Fibroblast of mammary gland (primary cell): ENCODE results near the gene DPP4.
"Not testable (repeated sequence)": the region's sequence is repeated elsewhere in the genome, so short reads cannot be mapped to it uniquely, and the experiment has no call there.

Source experiments
- DNase-seq: peaks from one replicate; pipeline ENCODE4 v3.0.0-alpha.2; 2010; ENCODE audit warnings: low read depth
- H3K4me3 ChIP-seq: 2 replicates; pipeline ENCODE4 v1.5.1; 2011; ENCODE audit warnings: low read depth, mild to moderate bottlenecking, low read length, moderate library complexity; ENCODE audit not compliant: control insufficient read depth
- CTCF ChIP-seq: conservative IDR thresholded peaks from 2 replicates; pipeline ENCODE4 v1.5.1; 2011; ENCODE audit warnings: low read depth, low read length, inconsistent platforms; ENCODE audit not compliant: control insufficient read depth, insufficient read depth

Gene DPP4

GRCh38 chr2:161980976-161981375 is 93.0 kb downstream of the DPP4 start:
- no peak for TF ChIP-seq CTCF
- no peak overlapping the region for H3K4me3 ChIP-seq
- DNase-seq, result peak; percentile 37

GRCh38 chr2:161979490-161979889 is 94.5 kb downstream of the DPP4 start:
- no peak for TF ChIP-seq CTCF
- DNase-seq, result no peak
- H3K4me3 ChIP-seq, result no peak overlapping the region

- peak; percentile 47 for DNase-seq
- not testable (repeated sequence) for H3K4me3 ChIP-seq
Observed at GRCh38 chr2:161977926-161978325, 96.1 kb downstream of the DPP4 start.

GRCh38 chr2:161976917-161977316 is 97.1 kb downstream of the DPP4 start:
- no peak for DNase-seq
- no peak for TF ChIP-seq CTCF
- no peak overlapping the region for H3K4me3 ChIP-seq

GRCh38 chr2:161976295-161976694 is 97.7 kb downstream of the DPP4 start:
- no peak for TF ChIP-seq CTCF
- no peak for DNase-seq
- no peak overlapping the region for H3K4me3 ChIP-seq

- no peak for TF ChIP-seq CTCF
- DNase-seq, result no peak
- H3K4me3 ChIP-seq, result no peak overlapping the region
Observed at GRCh38 chr2:161975813-161976160, 98.2 kb downstream of the DPP4 start.

GRCh38 chr2:161975062-161975812 is 98.8 kb downstream of the DPP4 start:
- no peak overlapping the region for H3K4me3 ChIP-seq
- no peak for DNase-seq
- no peak for TF ChIP-seq CTCF
